ENCODE data around the gene S100A12. TPM values are rescaled to one million over a fixed set of nuclear protein-coding genes. Genes with fewer than 3 reads are reported as not detected.

S100A12 gene
- total and polyA plus RNA-seq, 10 donors, result 126 to 1,354 (median 265) TPM

DNA sequence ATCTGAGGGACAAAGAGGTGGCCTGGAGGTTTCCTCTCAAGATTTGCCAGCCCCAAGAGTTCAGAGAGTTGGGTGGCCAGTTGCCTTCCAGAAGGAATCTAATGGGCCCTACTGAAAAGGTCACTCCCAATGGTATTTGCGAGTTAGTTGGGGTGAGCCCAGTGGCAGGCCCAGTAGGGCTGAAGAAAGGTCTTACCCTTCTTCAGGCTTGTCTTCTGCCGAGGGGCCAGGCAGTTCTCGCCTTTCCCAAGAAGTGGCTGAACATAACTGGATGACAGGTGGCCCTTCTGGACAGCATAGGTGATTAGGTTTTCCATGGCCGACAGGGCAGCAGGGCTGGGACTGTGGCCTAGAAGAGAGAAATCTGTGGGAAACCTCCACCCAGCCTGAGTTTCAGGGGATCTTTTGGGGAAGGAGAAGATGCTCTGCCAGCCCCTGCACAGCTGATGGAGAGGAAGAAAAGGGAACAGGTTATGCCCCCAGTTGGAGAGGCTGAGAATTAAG is 33.9 kb downstream of the S100A12 start:
- H3K4me3 ChIP-seq, result no peak overlapping the region
- H3K36me3 ChIP-seq, result no peaks in the 10 kb centered on the region
- no peaks in the 10 kb centered on the region for H3K9me3 ChIP-seq
- 88 to 100% (median 90%) methylated on average over 2 to 4 of the region's 4 CpGs for WGBS, 5 donors
- TF ChIP-seq POLR2A (IDR thresholded peaks at IDR 0.05), result no peak
- TF ChIP-seq POLR2AphosphoS5 (IDR thresholded peaks at IDR 0.05), result no peak
- TF ChIP-seq CTCF (IDR thresholded peaks at IDR 0.05 in 8 of 11, conservative IDR thresholded peaks at IDR 0.05 in 3 of 11), result no peak
- H3K27me3 ChIP-seq (replicated peaks in 1 of 7), result peaks cover 0 to 70% (median 0%) of the 10 kb centered on the region in 7 donors
- intact Hi-C loops (cut with DNase I; ENCODE audit: low total_unique reads), result no loop called here
- no peak overlapping the region for H3K27ac ChIP-seq
- DNase-seq, result no peak
- H3K4me1 ChIP-seq, result peaks cover 0 to 33% (median 18%) of the 10 kb centered on the region in 6 donors

DNA sequence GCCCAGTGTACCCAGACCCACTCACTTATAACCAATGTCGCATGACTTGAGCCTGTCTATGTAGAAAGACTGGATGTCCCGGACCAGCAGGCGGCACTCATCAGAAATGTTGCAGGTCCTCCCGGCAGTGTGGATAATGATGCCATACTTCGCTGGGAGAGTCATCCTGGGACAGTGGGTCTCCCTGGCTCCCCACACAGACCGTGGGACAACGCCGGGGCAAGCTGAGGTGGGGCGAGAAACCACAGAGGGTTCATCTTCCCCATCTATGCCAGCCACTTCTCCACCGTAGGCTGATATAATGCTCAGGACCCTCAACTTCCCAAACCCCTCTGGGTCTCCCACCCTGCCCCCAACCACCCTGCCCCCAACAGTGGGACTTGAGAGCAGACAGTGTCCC is 35.1 kb downstream of the S100A12 start:
- Histone ChIP-seq H3K27me3 (replicated peaks in 1 of 7) (peaks cover 0 to 59% (median 0%) of the 10 kb centered on the region in 7 donors), H3K4me1 (peaks cover 0 to 22% (median 8%) of the 10 kb centered on the region in 6 donors), H3K4me3 (no peak overlapping the region), H3K27ac (no peak overlapping the region), H3K36me3 (no peaks in the 10 kb centered on the region), H3K9me3 (no peaks in the 10 kb centered on the region)
- 82 to 91% (median 85%) methylated on average over 6 to 10 of the region's 10 CpGs for WGBS, 5 donors
- no peak for TF ChIP-seq CTCF (IDR thresholded peaks at IDR 0.05 in 8 of 11, conservative IDR thresholded peaks at IDR 0.05 in 3 of 11)
- no peak for TF ChIP-seq POLR2AphosphoS5 (IDR thresholded peaks at IDR 0.05)
- TF ChIP-seq POLR2A (IDR thresholded peaks at IDR 0.05), result no peak
- no peak for DNase-seq
- intact Hi-C loops (cut with DNase I; ENCODE audit: low total_unique reads), result no loop called here

- Histone ChIP-seq H3K4me1 (peaks cover 0 to 17% (median 3%) of the 10 kb centered on the region in 6 donors), H3K27me3 (replicated peaks in 1 of 7) (peaks cover 0 to 53% (median 0%) of the 10 kb centered on the region in 7 donors), H3K4me3 (no peak overlapping the region), H3K36me3 (no peaks in the 10 kb centered on the region), H3K9me3 (no peaks in the 10 kb centered on the region), H3K27ac (no peak overlapping the region)
- 32 to 44% (median 36%) methylated on average over 6 of the region's 6 CpGs for WGBS, 5 donors
- intact Hi-C loops (cut with DNase I; ENCODE audit: low total_unique reads), result no loop called here
- TF ChIP-seq POLR2AphosphoS5 (IDR thresholded peaks at IDR 0.05) (no peak), CTCF (IDR thresholded peaks at IDR 0.05 in 8 of 11, conservative IDR thresholded peaks at IDR 0.05 in 3 of 11) (no peak), POLR2A (IDR thresholded peaks at IDR 0.05) (no peak)
- no peak for DNase-seq
Observed at GRCh38 chr1:153339802-153340201, 35.6 kb downstream of the S100A12 start.

DNA sequence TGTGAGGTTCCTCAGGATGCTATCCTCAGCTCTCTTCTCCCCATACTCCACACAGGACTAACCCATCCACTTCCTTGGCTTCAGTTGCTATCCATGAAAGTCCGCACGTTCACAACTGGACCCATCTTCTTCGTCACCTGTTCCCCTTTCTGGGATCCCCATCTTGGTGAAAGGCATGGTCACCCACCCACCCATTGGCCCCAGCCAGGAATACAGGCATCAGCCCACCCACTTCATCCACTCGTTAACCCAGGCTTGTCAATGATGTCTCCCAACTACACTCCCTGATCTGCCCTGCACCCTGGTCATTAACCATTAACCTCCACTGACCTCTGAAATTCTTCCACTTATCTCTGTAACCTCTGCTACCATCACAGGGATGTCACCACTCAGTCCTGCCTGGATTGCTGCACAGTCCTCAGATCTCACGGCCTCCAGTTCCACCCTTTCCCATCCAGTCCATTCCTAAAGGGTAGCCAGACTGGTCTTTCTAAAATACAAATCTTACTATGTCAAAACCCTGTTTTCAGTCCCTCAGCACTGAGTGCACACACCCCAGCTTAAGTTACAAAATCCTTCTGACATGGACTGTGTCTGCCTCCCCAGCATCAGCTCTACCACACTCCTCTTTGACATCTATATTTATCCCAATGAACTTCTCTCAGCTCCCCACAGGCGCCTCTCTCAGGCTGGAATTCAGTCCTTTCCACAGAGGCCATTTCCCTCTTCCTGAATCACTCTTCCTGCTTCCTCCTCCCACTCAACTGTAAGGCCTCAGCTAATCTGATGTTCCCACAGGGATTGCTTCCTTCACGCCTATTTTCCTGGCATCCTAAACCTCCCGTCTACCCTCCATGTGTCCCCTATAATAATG is 37.2 kb downstream of the S100A12 start:
- no peak overlapping the region for H3K27ac ChIP-seq
- no peaks in the 10 kb centered on the region for H3K9me3 ChIP-seq
- intact Hi-C loops (cut with DNase I; ENCODE audit: low total_unique reads), result no loop called here
- H3K4me3 ChIP-seq, result no peak overlapping the region
- H3K4me1 ChIP-seq, result peaks cover 0 to under 1% (median 0%) of the 10 kb centered on the region in 6 donors
- WGBS, 5 donors, result 71 to 82% (median 76%) methylated on average over 8 of the region's 8 CpGs
- TF ChIP-seq CTCF (IDR thresholded peaks at IDR 0.05 in 8 of 11, conservative IDR thresholded peaks at IDR 0.05 in 3 of 11) (no peak), POLR2AphosphoS5 (IDR thresholded peaks at IDR 0.05) (no peak)
- H3K36me3 ChIP-seq, result no peaks in the 10 kb centered on the region
- DNase-seq, result no peak
- peaks cover 0 to 41% (median 0%) of the 10 kb centered on the region in 7 donors for H3K27me3 ChIP-seq (replicated peaks in 1 of 7)
